OCI-LY1 (cell line): ENCODE results near the gene ANO3.

Experiments
- H2AFZ ChIP-seq: fragments of 200-600 bp; sonication (generic), shearing (Covaris generic); 2 replicates; pipeline ENCODE4 v1.6.0; 2014; ENCODE audit warnings: antibody characterized with exemption, mild to moderate bottlenecking, low read length
- H3F3A ChIP-seq: fragments of 200-600 bp; sonication (generic), shearing (Covaris generic); 2 replicates; pipeline ENCODE4 v1.6.0; 2014; ENCODE audit warnings: mild to moderate bottlenecking, antibody characterized with exemption, low read length, moderate library complexity; ENCODE audit not compliant: insufficient read depth
- H3K27ac ChIP-seq: fragments of 200-600 bp; sonication (generic); 2 replicates; pipeline ENCODE4 v1.5.1; 2014; ENCODE audit warnings: low read length, mixed run types, mild to moderate bottlenecking, low read depth; ENCODE audit not compliant: poor library complexity, severe bottlenecking
- H3K27me3 ChIP-seq: fragments of 200-600 bp; sonication (generic); 2 replicates; pipeline ENCODE4 v1.6.0; 2014; ENCODE audit warnings: antibody characterized with exemption, mild to moderate bottlenecking, low read length, moderate library complexity; ENCODE audit not compliant: insufficient read depth
- H3K36me3 ChIP-seq: fragments of 200-600 bp; sonication (generic); 2 replicates; pipeline ENCODE4 v1.6.1; 2014; ENCODE audit warnings: mild to moderate bottlenecking, antibody characterized with exemption, low read length, moderate library complexity, mixed read lengths; ENCODE audit not compliant: insufficient read depth
- H3K4me1 ChIP-seq: fragments of 200-600 bp; sonication (generic); 2 replicates; pipeline ENCODE4 v1.5.1; 2014; ENCODE audit warnings: mild to moderate bottlenecking, low read length, moderate library complexity; ENCODE audit not compliant: insufficient read depth, severe bottlenecking
- H3K4me2 ChIP-seq: fragments of 200-600 bp; sonication (generic), shearing (Covaris generic); 2 replicates; pipeline ENCODE4 v1.6.1; 2014; ENCODE audit warnings: low read length
- H3K4me3 ChIP-seq: fragments of 200-600 bp; sonication (generic); 2 replicates; pipeline ENCODE4 v1.5.1; 2014; ENCODE audit warnings: low read length, low read depth, mild to moderate bottlenecking, mixed read lengths; ENCODE audit not compliant: poor library complexity, severe bottlenecking
- H3K79me2 ChIP-seq: fragments of 200-600 bp; shearing (Covaris generic); 2 replicates; pipeline ENCODE4 v1.6.1; 2016; ENCODE audit warnings: mixed run types, low read length, mixed read lengths; ENCODE audit not compliant: insufficient read depth
- H3K9ac ChIP-seq: fragments of 200-600 bp; sonication (generic), shearing (Covaris generic); 2 replicates; pipeline ENCODE4 v1.6.1; 2014; ENCODE audit warnings: mild to moderate bottlenecking, low read length, mixed read lengths
- H3K9me2 ChIP-seq: fragments of 200-600 bp; sonication (generic), shearing (Covaris generic); 2 replicates; pipeline ENCODE4 v1.6.1; 2014; ENCODE audit warnings: low read depth, mild to moderate bottlenecking, low read length, mixed read lengths
- H3K9me3 ChIP-seq: fragments of 200-600 bp; shearing (Covaris generic); 2 replicates; pipeline ENCODE4 v1.6.1; 2014; ENCODE audit warnings: low read length, mixed read lengths
- H4K20me1 ChIP-seq: fragments of 200-600 bp; sonication (generic), shearing (Covaris generic); 2 replicates; pipeline ENCODE4 v1.6.0; 2016; ENCODE audit warnings: mild to moderate bottlenecking, low read length; ENCODE audit not compliant: insufficient read depth
- EZH2 ChIP-seq: fragments of 200-600 bp; sonication (generic), shearing (Covaris generic); IDR thresholded peaks from 2 replicates; pipeline ENCODE4 v1.8.0; 2017; ENCODE audit warnings: borderline replicate concordance, mixed run types, mild to moderate bottlenecking, antibody characterized with exemption, low read length, moderate library complexity, mixed read lengths
- TF ChIP-seq, protein P1 (sequence below): fragments of 200-600 bp; sonication (generic), shearing (Covaris generic); IDR thresholded peaks from 2 replicates; pipeline ENCODE4 v1.5.1; 2017; ENCODE audit warnings: mild to moderate bottlenecking, antibody characterized with exemption, low read length, moderate library complexity, mixed read lengths

ANO3 gene

DNA sequence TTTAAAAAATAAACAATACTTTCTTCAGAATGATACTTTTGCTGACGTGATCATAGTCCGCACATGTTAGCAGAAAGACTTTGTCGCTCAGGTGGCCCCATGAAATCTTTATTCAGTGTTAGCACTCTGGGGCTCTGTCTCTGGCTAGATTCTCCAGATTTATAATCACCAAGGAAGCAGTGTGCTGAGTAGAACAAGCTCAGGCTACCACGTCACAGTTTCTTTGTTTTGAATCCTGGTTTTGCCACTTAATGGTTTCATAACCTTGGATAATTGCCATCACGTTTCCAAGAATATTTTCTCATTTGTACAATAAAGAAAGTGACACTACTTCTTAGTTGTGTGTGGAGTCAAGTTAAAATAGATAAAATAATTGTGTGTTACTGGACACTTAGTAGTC, 244.0 kb downstream of the ANO3 start:
- no peaks in the 10 kb centered on the region for H3K9me3 ChIP-seq
- H3K27ac ChIP-seq: no peak overlapping the region
- H3K9ac ChIP-seq: no peak overlapping the region
- no peak overlapping the region for H3K4me3 ChIP-seq
- 0 out of 2 replicates have a peak, but pooled peaks cover 3% of the 10 kb centered on the region for H3K27me3 ChIP-seq
- H3K4me2 ChIP-seq: no peak overlapping the region
- no peak for TF ChIP-seq EZH2
- TF ChIP-seq, protein P1, sequence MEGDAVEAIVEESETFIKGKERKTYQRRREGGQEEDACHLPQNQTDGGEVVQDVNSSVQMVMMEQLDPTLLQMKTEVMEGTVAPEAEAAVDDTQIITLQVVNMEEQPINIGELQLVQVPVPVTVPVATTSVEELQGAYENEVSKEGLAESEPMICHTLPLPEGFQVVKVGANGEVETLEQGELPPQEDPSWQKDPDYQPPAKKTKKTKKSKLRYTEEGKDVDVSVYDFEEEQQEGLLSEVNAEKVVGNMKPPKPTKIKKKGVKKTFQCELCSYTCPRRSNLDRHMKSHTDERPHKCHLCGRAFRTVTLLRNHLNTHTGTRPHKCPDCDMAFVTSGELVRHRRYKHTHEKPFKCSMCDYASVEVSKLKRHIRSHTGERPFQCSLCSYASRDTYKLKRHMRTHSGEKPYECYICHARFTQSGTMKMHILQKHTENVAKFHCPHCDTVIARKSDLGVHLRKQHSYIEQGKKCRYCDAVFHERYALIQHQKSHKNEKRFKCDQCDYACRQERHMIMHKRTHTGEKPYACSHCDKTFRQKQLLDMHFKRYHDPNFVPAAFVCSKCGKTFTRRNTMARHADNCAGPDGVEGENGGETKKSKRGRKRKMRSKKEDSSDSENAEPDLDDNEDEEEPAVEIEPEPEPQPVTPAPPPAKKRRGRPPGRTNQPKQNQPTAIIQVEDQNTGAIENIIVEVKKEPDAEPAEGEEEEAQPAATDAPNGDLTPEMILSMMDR: no peak
- H3K36me3 ChIP-seq: no peaks in the 10 kb centered on the region
- H3K9me2 ChIP-seq: no peaks in the 10 kb centered on the region
- H3F3A ChIP-seq: no peaks in the 10 kb centered on the region
- H3K79me2 ChIP-seq: no peaks in the 10 kb centered on the region
- H2AFZ ChIP-seq: no peak overlapping the region
- H3K4me1 ChIP-seq: no peaks in the 10 kb centered on the region
- no peaks in the 10 kb centered on the region for H4K20me1 ChIP-seq

DNA sequence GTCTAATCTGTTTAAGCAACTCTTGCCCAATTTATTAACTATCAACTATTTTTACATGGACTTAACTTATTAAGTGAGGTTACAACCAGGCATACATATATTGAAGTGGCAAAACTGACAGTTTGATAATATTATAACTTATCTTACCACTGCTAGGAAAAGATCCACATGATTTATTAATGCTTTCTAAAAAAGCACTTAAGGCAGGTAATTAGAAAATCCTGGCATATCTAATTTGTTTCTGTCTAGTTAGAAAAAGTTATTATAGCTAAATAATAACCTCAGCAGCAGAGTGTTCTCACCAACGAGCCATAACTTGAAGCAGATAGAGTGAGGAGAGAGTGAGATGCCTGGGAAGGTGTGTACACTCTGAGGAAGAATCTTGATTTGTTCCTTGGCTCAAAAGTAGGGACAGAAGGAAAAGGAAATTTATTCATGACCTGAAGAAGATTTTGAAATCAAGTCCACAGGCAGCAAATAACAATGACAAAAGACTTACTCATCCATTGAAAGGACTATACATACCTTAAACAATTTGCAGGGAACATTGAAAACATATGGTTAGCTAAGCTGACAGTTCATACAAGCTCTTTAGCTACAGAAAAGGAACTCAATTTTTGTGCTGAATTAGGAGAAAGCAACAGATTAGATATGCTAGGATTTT, 247.2 kb downstream of the ANO3 start:
- Histone ChIP-seq H3K4me1 (no peaks in the 10 kb centered on the region), H3K36me3 (no peaks in the 10 kb centered on the region), H3K4me3 (no peak overlapping the region), H3F3A (no peaks in the 10 kb centered on the region), H3K4me2 (no peak overlapping the region), H3K9me3 (no peaks in the 10 kb centered on the region), H3K27ac (no peak overlapping the region), H2AFZ (no peak overlapping the region), H3K27me3 (no peaks in the 10 kb centered on the region), H3K9me2 (no peaks in the 10 kb centered on the region), H3K9ac (no peak overlapping the region), H3K79me2 (no peaks in the 10 kb centered on the region), H4K20me1 (no peaks in the 10 kb centered on the region)
- TF ChIP-seq, protein P1: no peak
- no peak for TF ChIP-seq EZH2

DNA sequence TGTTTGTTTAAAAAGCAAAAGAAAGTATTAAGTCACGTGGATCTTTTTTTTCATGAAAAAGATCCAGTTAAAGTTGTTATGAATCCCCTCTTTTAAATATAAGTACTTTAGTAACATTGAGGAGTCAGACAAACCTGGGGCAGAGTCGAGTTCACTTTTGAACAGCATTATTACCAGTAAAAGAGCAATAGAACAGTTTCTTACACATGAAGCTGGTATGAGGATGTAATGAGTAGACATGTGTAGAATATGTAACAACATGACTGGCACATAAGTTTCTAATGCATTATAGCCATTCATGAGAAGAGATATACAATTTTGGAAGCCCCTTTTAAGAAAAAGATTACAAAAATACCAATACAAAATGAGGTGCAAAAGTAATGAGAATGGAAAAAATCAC, 247.8 kb downstream of the ANO3 start:
- Histone ChIP-seq H3K4me3 (no peak overlapping the region), H3K9me3 (no peaks in the 10 kb centered on the region), H3K4me1 (no peaks in the 10 kb centered on the region), H3K36me3 (no peaks in the 10 kb centered on the region), H3K27ac (no peak overlapping the region), H3K9me2 (no peaks in the 10 kb centered on the region), H3K4me2 (no peak overlapping the region), H3K27me3 (no peaks in the 10 kb centered on the region), H3K9ac (no peak overlapping the region), H3F3A (no peaks in the 10 kb centered on the region), H3K79me2 (no peaks in the 10 kb centered on the region), H2AFZ (no peak overlapping the region), H4K20me1 (no peaks in the 10 kb centered on the region)
- TF ChIP-seq EZH2: no peak
- TF ChIP-seq, protein P1: no peak
